ENCODE data around the gene TTLL11. TPM values are rescaled to one million over a fixed set of nuclear protein-coding genes. Genes with fewer than 3 reads are reported as not detected.

Gene TTLL11
- total RNA-seq, 1 donor from 2014 or later: 6.9 TPM

DNA sequence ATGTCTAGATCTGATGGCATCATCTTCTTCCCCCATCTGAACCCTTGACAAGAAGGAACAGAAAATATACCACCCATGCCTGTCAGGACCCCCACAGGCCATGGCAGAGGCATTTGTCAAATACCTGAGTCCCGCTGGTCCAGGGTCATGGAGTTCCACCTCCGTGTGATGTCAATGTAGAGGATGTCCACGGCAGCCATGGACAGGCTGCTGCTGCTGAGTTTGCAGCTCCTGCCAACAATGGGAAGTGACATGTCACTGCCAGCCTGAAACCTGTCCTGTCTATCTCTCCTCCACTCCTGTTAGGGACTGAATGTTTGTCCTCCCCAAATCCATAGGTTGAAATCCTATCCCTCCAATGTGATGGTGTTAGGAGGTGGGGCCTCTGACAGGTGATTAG is 232.9 kb downstream of the TTLL11 start:
- Histone ChIP-seq H3K36me3 (ENCODE audit: insufficient read depth, low read length) (no peaks in the 10 kb centered on the region), H3K79me2 (ENCODE audit: insufficient read depth, low read length) (no peaks in the 10 kb centered on the region), H3K9ac (ENCODE audit: low read length) (no peak overlapping the region), H3K4me3 (ENCODE audit: insufficient read depth, low read depth, low read length) (no peak overlapping the region), H3K27me3 (ENCODE audit: insufficient read depth, low read length) (no peaks in the 10 kb centered on the region), H3K4me2 (ENCODE audit: low read length) (no peak overlapping the region), H4K20me1 (ENCODE audit: insufficient read depth, low read length) (no peaks in the 10 kb centered on the region), H3K9me3 (ENCODE audit: insufficient read depth, low read depth, low read length) (no peaks in the 10 kb centered on the region), H3K27ac (ENCODE audit: low read depth, low read length) (no peak overlapping the region), H2AFZ (ENCODE audit: low read depth, low read length) (no peak overlapping the region), H3K4me1 (ENCODE audit: insufficient read depth, low read length) (peaks cover 8% of the 10 kb centered on the region)
- peaks cover 55% of the 10 kb centered on the region for H3K27me3 Mint-ChIP-seq (ENCODE audit: low read depth, unreplicated experiment)
- H3K4me1 Mint-ChIP-seq (ENCODE audit: low read depth, unreplicated experiment): peaks cover 4% of the 10 kb centered on the region
- no peak for FAIRE-seq
- no peak overlapping the region for H3K27ac Mint-ChIP-seq (ENCODE audit: unreplicated experiment)
- H3K9me3 Mint-ChIP-seq (ENCODE audit: unreplicated experiment): no peaks in the 10 kb centered on the region
- DNase-seq (ENCODE audit: low read depth): no peak
- H3K4me3 Mint-ChIP-seq (ENCODE audit: unreplicated experiment): no peak overlapping the region
- TF ChIP-seq, protein P1, sequence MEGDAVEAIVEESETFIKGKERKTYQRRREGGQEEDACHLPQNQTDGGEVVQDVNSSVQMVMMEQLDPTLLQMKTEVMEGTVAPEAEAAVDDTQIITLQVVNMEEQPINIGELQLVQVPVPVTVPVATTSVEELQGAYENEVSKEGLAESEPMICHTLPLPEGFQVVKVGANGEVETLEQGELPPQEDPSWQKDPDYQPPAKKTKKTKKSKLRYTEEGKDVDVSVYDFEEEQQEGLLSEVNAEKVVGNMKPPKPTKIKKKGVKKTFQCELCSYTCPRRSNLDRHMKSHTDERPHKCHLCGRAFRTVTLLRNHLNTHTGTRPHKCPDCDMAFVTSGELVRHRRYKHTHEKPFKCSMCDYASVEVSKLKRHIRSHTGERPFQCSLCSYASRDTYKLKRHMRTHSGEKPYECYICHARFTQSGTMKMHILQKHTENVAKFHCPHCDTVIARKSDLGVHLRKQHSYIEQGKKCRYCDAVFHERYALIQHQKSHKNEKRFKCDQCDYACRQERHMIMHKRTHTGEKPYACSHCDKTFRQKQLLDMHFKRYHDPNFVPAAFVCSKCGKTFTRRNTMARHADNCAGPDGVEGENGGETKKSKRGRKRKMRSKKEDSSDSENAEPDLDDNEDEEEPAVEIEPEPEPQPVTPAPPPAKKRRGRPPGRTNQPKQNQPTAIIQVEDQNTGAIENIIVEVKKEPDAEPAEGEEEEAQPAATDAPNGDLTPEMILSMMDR (IDR thresholded peaks at IDR 0.05; ENCODE audit: insufficient read depth, low read depth, low read length): no peak
- no peak for TF ChIP-seq EZH2 (IDR thresholded peaks at IDR 0.05; ENCODE audit: insufficient read depth, low read length)
- peaks cover 3% of the 10 kb centered on the region for H3K36me3 Mint-ChIP-seq (ENCODE audit: low read depth, unreplicated experiment)

DNA sequence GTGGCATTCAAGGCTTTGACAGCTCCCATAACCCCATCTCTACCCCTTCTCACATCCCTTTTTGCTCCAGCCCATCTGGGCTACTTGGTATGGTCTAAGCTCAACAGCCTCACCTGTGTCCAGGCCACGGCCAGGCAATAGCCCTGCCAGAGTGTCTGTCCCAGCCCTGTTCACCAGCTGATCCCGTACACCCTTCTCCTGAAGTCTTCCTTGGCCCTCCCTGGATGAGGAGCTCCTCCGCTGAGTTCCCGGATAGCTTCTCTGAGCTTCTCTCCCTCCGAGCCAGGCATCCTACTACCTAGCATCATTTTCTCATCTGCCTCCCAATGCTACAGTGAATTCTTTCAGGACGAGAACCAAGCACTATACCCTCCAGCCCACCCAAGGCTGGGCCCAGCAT is 233.5 kb downstream of the TTLL11 start:
- Histone ChIP-seq H3K4me2 (ENCODE audit: low read length) (no peak overlapping the region), H3K27ac (ENCODE audit: low read depth, low read length) (no peak overlapping the region), H3K9ac (ENCODE audit: low read length) (no peak overlapping the region), H2AFZ (ENCODE audit: low read depth, low read length) (no peak overlapping the region), H3K9me3 (ENCODE audit: insufficient read depth, low read depth, low read length) (no peaks in the 10 kb centered on the region), H3K4me3 (ENCODE audit: insufficient read depth, low read depth, low read length) (no peak overlapping the region), H3K27me3 (ENCODE audit: insufficient read depth, low read length) (no peaks in the 10 kb centered on the region), H3K4me1 (ENCODE audit: insufficient read depth, low read length) (peaks cover 8% of the 10 kb centered on the region), H4K20me1 (ENCODE audit: insufficient read depth, low read length) (no peaks in the 10 kb centered on the region), H3K36me3 (ENCODE audit: insufficient read depth, low read length) (no peaks in the 10 kb centered on the region), H3K79me2 (ENCODE audit: insufficient read depth, low read length) (no peaks in the 10 kb centered on the region)
- Mint-ChIP-seq H3K9me3 (ENCODE audit: unreplicated experiment) (no peaks in the 10 kb centered on the region), H3K27ac (ENCODE audit: unreplicated experiment) (no peak overlapping the region), H3K36me3 (ENCODE audit: low read depth, unreplicated experiment) (peaks cover 3% of the 10 kb centered on the region), H3K27me3 (ENCODE audit: low read depth, unreplicated experiment) (peaks cover 58% of the 10 kb centered on the region), H3K4me3 (ENCODE audit: unreplicated experiment) (no peak overlapping the region), H3K4me1 (ENCODE audit: low read depth, unreplicated experiment) (peaks cover 4% of the 10 kb centered on the region)
- FAIRE-seq (no peak), DNase-seq (ENCODE audit: low read depth) (no peak)
- no peak for TF ChIP-seq EZH2 (IDR thresholded peaks at IDR 0.05; ENCODE audit: insufficient read depth, low read length)
- TF ChIP-seq, protein P1 (IDR thresholded peaks at IDR 0.05; ENCODE audit: insufficient read depth, low read depth, low read length): no peak

DNA sequence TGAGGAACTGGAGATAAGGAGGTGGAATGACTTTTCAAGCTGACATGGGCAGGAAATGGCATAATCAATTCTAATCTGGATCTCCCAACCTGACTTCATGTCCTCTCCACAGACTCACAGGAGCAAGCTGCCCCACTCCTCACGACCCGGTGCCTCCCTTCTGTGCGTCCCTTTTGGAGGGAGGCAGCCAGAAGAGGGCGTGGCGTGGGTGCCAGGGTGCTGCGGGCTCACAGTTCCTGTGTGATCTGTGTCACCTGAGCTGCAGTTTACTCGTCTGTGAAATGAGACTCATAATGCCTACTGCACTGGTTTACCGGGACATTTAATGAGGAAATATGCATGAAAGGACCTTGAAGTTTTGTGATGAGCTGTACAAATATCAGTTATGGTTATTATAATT is 234.3 kb downstream of the TTLL11 start:
- H3K79me2 ChIP-seq (ENCODE audit: insufficient read depth, low read length): no peaks in the 10 kb centered on the region
- H3K4me1 Mint-ChIP-seq (ENCODE audit: low read depth, unreplicated experiment): peaks cover under 1% of the 10 kb centered on the region
- H3K36me3 Mint-ChIP-seq (ENCODE audit: low read depth, unreplicated experiment): peaks cover 3% of the 10 kb centered on the region
- no peak overlapping the region for H3K4me3 ChIP-seq (ENCODE audit: insufficient read depth, low read depth, low read length)
- no peaks in the 10 kb centered on the region for H3K9me3 ChIP-seq (ENCODE audit: insufficient read depth, low read depth, low read length)
- no peak overlapping the region for H3K4me2 ChIP-seq (ENCODE audit: low read length)
- TF ChIP-seq, protein P1 (IDR thresholded peaks at IDR 0.05; ENCODE audit: insufficient read depth, low read depth, low read length): no peak
- no peak for TF ChIP-seq EZH2 (IDR thresholded peaks at IDR 0.05; ENCODE audit: insufficient read depth, low read length)
- no peaks in the 10 kb centered on the region for H3K9me3 Mint-ChIP-seq (ENCODE audit: unreplicated experiment)
- no peak overlapping the region for H3K27ac ChIP-seq (ENCODE audit: low read depth, low read length)
- FAIRE-seq (no peak), DNase-seq (ENCODE audit: low read depth) (no peak)
- peaks cover 55% of the 10 kb centered on the region for H3K27me3 Mint-ChIP-seq (ENCODE audit: low read depth, unreplicated experiment)
- H3K4me1 ChIP-seq (ENCODE audit: insufficient read depth, low read length): peaks cover 2% of the 10 kb centered on the region
- no peaks in the 10 kb centered on the region for H3K27me3 ChIP-seq (ENCODE audit: insufficient read depth, low read length)
- no peaks in the 10 kb centered on the region for H3K36me3 ChIP-seq (ENCODE audit: insufficient read depth, low read length)
- no peak overlapping the region for H3K4me3 Mint-ChIP-seq (ENCODE audit: unreplicated experiment)
- H2AFZ ChIP-seq (ENCODE audit: low read depth, low read length): no peak overlapping the region
- no peak overlapping the region for H3K27ac Mint-ChIP-seq (ENCODE audit: unreplicated experiment)
- no peak overlapping the region for H3K9ac ChIP-seq (ENCODE audit: low read length)
- H4K20me1 ChIP-seq (ENCODE audit: insufficient read depth, low read length): no peaks in the 10 kb centered on the region
